Activated CD4-positive, alpha-beta T cell treated with anti-CD3 and anti-CD28 coated beads for 1 hour (primary cell): Measurements from ENCODE around the gene FASTKD3.
A peak's percentile ranks its signal among the peaks of the same experiment; 100 is the strongest.

ENCODE experiments used
- DNase-seq: peaks from one replicate; pipeline ENCODE4 v3.0.0-alpha.2; 2020

The FASTKD3 gene

GRCh38 chr5:7846327-7846726 lies 22.5 kb downstream of the FASTKD3 start:
- DNase-seq: no peak

DNA sequence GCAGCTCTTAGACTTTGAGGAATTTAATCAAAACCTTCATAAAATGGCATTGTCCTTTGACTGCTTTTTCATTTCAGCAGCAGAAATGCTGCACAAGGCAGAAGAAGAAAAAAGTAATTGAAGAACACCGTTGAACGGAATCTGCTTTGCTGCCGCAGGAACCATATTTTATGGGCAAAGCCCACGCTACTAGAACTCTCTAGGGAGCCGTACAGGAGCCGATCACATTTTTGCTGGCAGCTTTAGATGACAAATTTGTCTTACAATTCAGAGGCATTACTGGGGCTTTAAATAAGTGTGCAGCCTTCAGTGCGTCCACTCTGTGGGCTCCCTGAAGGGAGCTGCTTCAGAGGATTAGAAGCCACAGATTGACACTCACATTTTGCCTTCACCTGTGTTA lies 23.3 kb downstream of the FASTKD3 start:
- DNase-seq: no peak

DNA sequence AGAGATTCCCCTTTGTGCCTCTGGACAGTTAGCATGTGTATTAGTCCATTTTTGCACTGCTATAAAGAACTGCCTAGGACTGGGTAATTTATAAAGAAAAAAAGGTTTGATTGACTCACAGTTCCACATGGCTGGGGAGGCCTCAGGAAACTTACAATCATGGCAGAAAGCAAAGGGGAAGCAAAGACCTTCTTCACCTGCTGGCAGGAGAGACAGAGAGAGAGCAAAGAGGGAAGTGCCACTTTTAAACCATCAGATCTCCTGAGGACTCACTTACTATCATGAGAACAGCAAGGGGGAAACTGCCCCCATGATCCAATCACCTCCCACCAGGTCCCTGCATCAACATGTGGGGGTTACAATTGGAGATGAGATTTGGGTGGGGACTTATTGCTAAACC lies 23.9 kb downstream of the FASTKD3 start:
- no peak for DNase-seq

- no peak for DNase-seq
Observed at GRCh38 chr5:7842531-7842930, 26.3 kb downstream of the FASTKD3 start.

DNA sequence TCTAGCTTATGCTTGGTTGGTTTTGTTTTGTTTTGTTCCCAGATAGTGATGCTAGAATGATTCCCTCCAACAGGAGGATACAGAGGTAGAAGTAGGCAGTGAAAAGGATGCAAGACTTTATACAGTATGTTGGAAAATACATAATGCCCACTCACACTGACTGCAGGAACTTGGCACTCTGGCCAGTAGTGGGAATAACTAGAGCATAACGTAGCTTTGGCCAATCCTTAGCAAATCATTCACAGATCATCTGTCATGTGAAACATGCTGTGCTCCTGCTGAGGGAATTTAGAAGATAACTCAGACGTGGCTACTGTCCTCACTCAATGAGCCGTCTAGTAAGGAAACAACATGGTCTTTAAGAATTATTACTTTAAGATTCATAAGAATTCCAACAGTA lies 31.4 kb downstream of the FASTKD3 start:
- DNase-seq: no peak

DNA sequence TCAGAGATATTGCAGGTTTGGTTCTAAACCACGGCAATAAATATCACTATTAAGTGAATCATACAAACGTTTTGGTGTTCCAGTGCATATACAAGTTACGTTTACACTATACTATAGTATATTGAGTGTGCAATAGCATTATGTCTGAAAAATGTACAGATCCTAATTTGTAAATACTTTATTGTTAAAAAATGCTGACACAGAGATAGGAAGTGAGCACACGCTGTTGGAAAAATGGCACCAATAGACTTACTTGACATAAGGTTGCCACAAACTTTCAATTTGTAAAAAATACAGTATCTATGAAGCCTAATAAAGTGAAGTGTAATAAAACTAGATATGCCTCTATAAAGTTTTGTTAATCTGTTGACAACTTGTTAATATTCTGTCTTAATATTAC lies 33.8 kb downstream of the FASTKD3 start:
- no peak for DNase-seq

- DNase-seq: no peak
Observed at GRCh38 chr5:7828269-7828668, 40.6 kb downstream of the FASTKD3 start.

DNA sequence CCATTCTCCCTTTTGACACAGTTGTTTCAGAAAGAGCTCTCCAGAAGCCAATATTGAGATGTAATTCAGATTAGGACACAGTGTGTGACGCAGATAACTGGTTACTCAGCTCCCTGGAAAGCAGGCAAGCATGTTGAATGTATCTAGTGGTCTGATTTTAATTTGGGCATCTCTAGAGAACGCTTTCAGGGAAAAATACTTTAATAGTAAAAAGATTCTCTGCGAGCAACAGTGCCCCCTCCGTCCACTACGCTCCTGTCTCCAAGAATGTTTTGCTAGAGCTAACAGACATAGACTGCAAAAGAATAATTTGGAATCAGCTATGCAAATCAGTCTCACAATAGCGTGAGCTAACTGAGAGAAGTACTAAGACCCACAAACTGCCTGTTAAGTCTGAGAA lies 41.2 kb downstream of the FASTKD3 start:
- DNase-seq: no peak

GRCh38 chr5:7825630-7826029 lies 43.2 kb downstream of the FASTKD3 start:
- DNase-seq: no peak

DNA sequence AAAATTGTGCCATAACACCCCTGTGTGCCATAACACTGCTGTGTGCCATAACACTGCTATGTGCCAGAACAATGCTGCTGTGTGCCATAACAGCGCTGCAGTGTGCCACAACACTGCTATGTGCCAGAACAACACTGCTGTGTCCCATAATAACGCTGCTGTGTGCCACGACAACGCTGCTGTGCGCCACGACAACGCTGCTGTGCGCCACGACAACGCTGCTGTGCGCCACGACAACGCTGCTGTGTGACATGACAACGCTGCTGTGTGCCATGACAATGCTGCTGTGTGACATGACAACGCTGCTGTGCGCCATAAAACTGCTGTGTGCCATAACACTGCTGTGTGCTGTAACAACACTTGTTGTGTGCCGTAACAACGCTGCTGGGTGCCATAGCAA lies 43.8 kb downstream of the FASTKD3 start:
- DNase-seq: no peak

GRCh38 chr5:7823594-7823993 lies 45.2 kb downstream of the FASTKD3 start:
- DNase-seq: no peak

GRCh38 chr5:7822449-7822848 lies 46.4 kb downstream of the FASTKD3 start:
- DNase-seq: no peak

GRCh38 chr5:7816535-7816901 lies 52.3 kb downstream of the FASTKD3 start:
- DNase-seq: no peak

GRCh38 chr5:7815892-7816534 lies 52.8 kb downstream of the FASTKD3 start:
- DNase-seq: peak; percentile 31

GRCh38 chr5:7814816-7815215 lies 54.0 kb downstream of the FASTKD3 start:
- no peak for DNase-seq

- DNase-seq: no peak
Observed at GRCh38 chr5:7813576-7813975, 55.3 kb downstream of the FASTKD3 start.

DNA sequence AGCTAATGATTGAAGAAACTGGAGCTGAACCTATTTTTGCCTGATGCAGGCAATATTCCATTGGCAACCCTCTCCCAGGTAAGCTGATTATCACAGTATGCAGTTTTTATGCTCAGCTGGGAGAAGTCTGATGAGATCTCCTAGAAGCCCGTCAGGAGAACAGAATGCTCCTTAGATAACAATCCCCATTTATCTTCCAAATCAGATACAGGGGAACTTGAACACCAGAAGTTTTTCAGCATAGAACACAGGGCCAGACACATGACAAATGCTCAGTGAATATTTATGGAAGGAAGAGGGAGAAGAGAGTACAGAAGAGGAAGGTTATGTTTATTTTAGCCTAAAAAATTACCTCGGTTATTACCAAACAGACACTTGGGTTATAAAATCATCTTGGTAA lies 55.8 kb downstream of the FASTKD3 start:
- DNase-seq: no peak

- DNase-seq: no peak
Observed at GRCh38 chr5:7811715-7812114, 57.1 kb downstream of the FASTKD3 start.
